ENCODE data around the gene VWA3B. TPM values are rescaled to one million over a fixed set of nuclear protein-coding genes. Genes with fewer than 3 reads are reported as not detected.

The VWA3B gene
- total RNA-seq, 1 experiment from 2014 or later = not detected

GRCh38 chr2:98185801-98186200 is 98.8 kb downstream of the VWA3B start:
- DNase-seq (ENCODE audit: low spot score) = no peak
- no peaks in the 10 kb centered on the region for H3K36me3 ChIP-seq (ENCODE audit: insufficient read depth, low read length, poor library complexity, severe bottlenecking)
- TF ChIP-seq CTCF (conservative IDR thresholded peaks at IDR 0.05; ENCODE audit: low read depth, low read length) = no peak
- TF ChIP-seq EZH2 (IDR thresholded peaks at IDR 0.05; ENCODE audit: borderline replicate concordance, low read depth, low read length, poor library complexity, severe bottlenecking) = no peak
- H3K27ac ChIP-seq (ENCODE audit: low read depth, low read length, poor library complexity, severe bottlenecking) = no peak overlapping the region
- intact Hi-C loops (cut with micrococcal nuclease; ENCODE audit: unreplicated experiment) = no loop called here
- no peaks in the 10 kb centered on the region for H3K4me1 ChIP-seq (ENCODE audit: insufficient read depth, low read length, poor library complexity, severe bottlenecking)
- H3K27me3 ChIP-seq (replicated peaks; ENCODE audit: insufficient read depth, low read depth, low read length, poor library complexity) = peaks cover 20% of the 10 kb centered on the region
- ChIA-PET CTCF (no interaction called here), POLR2A (ENCODE audit: low non-redundant PET) (no interaction called here)
- H3K9me3 ChIP-seq (ENCODE audit: low read depth, low read length, poor library complexity, severe bottlenecking) = no peaks in the 10 kb centered on the region
- BruUV-seq (replicated peaks) = no TSS peak
- no peak overlapping the region for H3K4me3 ChIP-seq (ENCODE audit: low read depth, low read length, poor library complexity, severe bottlenecking)

- no peaks in the 10 kb centered on the region for H3K9me3 ChIP-seq (ENCODE audit: low read depth, low read length, poor library complexity, severe bottlenecking)
- BruUV-seq (replicated peaks) = no TSS peak
- no peaks in the 10 kb centered on the region for H3K36me3 ChIP-seq (ENCODE audit: insufficient read depth, low read length, poor library complexity, severe bottlenecking)
- peaks cover 32% of the 10 kb centered on the region for H3K27me3 ChIP-seq (replicated peaks; ENCODE audit: insufficient read depth, low read depth, low read length, poor library complexity)
- H3K4me1 ChIP-seq (ENCODE audit: insufficient read depth, low read length, poor library complexity, severe bottlenecking) = no peaks in the 10 kb centered on the region
- CTCF ChIA-PET = no interaction called here
- intact Hi-C loops (cut with micrococcal nuclease; ENCODE audit: unreplicated experiment) = no loop called here
- no peak overlapping the region for H3K27ac ChIP-seq (ENCODE audit: low read depth, low read length, poor library complexity, severe bottlenecking)
- DNase-seq (ENCODE audit: low spot score) = no peak
- H3K4me3 ChIP-seq (ENCODE audit: low read depth, low read length, poor library complexity, severe bottlenecking) = no peak overlapping the region
- POLR2A ChIA-PET (ENCODE audit: low non-redundant PET) = no interaction called here
- TF ChIP-seq EZH2 (IDR thresholded peaks at IDR 0.05; ENCODE audit: borderline replicate concordance, low read depth, low read length, poor library complexity, severe bottlenecking) (no peak), CTCF (conservative IDR thresholded peaks at IDR 0.05; ENCODE audit: low read depth, low read length) (no peak)
Observed at GRCh38 chr2:98187194-98187593, 100.2 kb downstream of the VWA3B start.

- no peak for DNase-seq (ENCODE audit: low spot score)
- ChIA-PET CTCF (interaction anchor here (0.6 kb wide), 1 partner anchor 448 kb away, joined by 3 read pairs; no protein-coding TSS in a partner anchor), POLR2A (ENCODE audit: low non-redundant PET) (no interaction called here)
- no TSS peak for BruUV-seq (replicated peaks)
- H3K27me3 ChIP-seq (replicated peaks; ENCODE audit: insufficient read depth, low read depth, low read length, poor library complexity) = peaks cover 35% of the 10 kb centered on the region
- no peak overlapping the region for H3K27ac ChIP-seq (ENCODE audit: low read depth, low read length, poor library complexity, severe bottlenecking)
- no peak for TF ChIP-seq EZH2 (IDR thresholded peaks at IDR 0.05; ENCODE audit: borderline replicate concordance, low read depth, low read length, poor library complexity, severe bottlenecking)
- TF ChIP-seq CTCF (conservative IDR thresholded peaks at IDR 0.05; ENCODE audit: low read depth, low read length) = no peak
- no peaks in the 10 kb centered on the region for H3K9me3 ChIP-seq (ENCODE audit: low read depth, low read length, poor library complexity, severe bottlenecking)
- no peak overlapping the region for H3K4me3 ChIP-seq (ENCODE audit: low read depth, low read length, poor library complexity, severe bottlenecking)
- no peaks in the 10 kb centered on the region for H3K4me1 ChIP-seq (ENCODE audit: insufficient read depth, low read length, poor library complexity, severe bottlenecking)
- no peaks in the 10 kb centered on the region for H3K36me3 ChIP-seq (ENCODE audit: insufficient read depth, low read length, poor library complexity, severe bottlenecking)
- intact Hi-C loops (cut with micrococcal nuclease; ENCODE audit: unreplicated experiment) = no loop called here
Observed at GRCh38 chr2:98188351-98189046, 101.5 kb downstream of the VWA3B start.

Measured in A673 (cell line).